HepG2 (cell line): ENCODE results near the gene LMAN2. TPM values are rescaled to one million over a fixed set of nuclear protein-coding genes. Genes with fewer than 3 reads are reported as not detected.

Experiments
- CSRNP2 ChIP-seq: sonication (generic); formaldehyde crosslinking; conservative IDR thresholded peaks from 2 replicates; pipeline ENCODE4 v1.8.0; 2022; ENCODE audit warnings: low read depth, missing genetic modification reagents
- DPF2 ChIP-seq: sonication (generic); formaldehyde crosslinking; IDR thresholded peaks from 2 replicates; pipeline ENCODE4 v1.4.0; 2020; ENCODE audit warnings: mild to moderate bottlenecking, low read depth, missing genetic modification reagents, borderline replicate concordance
- FOXJ3 ChIP-seq: sonication (generic); formaldehyde crosslinking; IDR thresholded peaks from 2 replicates; pipeline ENCODE4 v1.4.0; 2020; ENCODE audit warnings: missing genetic modification reagents, mild to moderate bottlenecking, borderline replicate concordance
- GTF3A ChIP-seq: sonication (generic); formaldehyde crosslinking; conservative IDR thresholded peaks from 2 replicates; pipeline ENCODE4 v1.4.0; 2020; ENCODE audit warnings: mild to moderate bottlenecking, missing genetic modification reagents
- HMGXB4 ChIP-seq, 2 experiments: sonication (generic) in 1 of 2; formaldehyde crosslinking in 1 of 2; IDR thresholded peaks; 2 replicates each; pipeline versions ENCODE4 v1.4.0 to v1.6.1; 2018 to 2020; ENCODE audit warnings: missing genetic modification reagents in 2 of 2, borderline replicate concordance in 1 of 2, low read depth in 1 of 2, mild to moderate bottlenecking in 1 of 2, missing biosample characterization in 1 of 2
- HNRNPH1 ChIP-seq: fragments of 200-400 bp; formaldehyde crosslinking; optimal IDR thresholded peaks from 2 replicates; pipeline ENCODE3; 2017; ENCODE audit warnings: mild to moderate bottlenecking, low read depth, low read length
- ISX ChIP-seq: sonication (generic); formaldehyde crosslinking; conservative IDR thresholded peaks from 2 replicates; pipeline ENCODE4 v1.5.0; 2020; ENCODE audit warnings: missing genetic modification reagents
- JUNB ChIP-seq: sonication (generic); formaldehyde crosslinking; IDR thresholded peaks from 2 replicates; pipeline ENCODE4 v1.8.0; 2022; ENCODE audit warnings: missing genetic modification reagents, mild to moderate bottlenecking, borderline replicate concordance
- KMT2B ChIP-seq: IDR thresholded peaks from 2 replicates; pipeline ENCODE4 v1.6.1; 2016; ENCODE audit warnings: missing genetic modification reagents, missing compliant biosample characterization
- NFATC3 ChIP-seq: sonication (generic); formaldehyde crosslinking; IDR thresholded peaks from 2 replicates; pipeline ENCODE4 v1.5.1; 2020; ENCODE audit warnings: mild to moderate bottlenecking, missing genetic modification reagents
- ZNF160 ChIP-seq: sonication (generic); formaldehyde crosslinking; IDR thresholded peaks from 2 replicates; pipeline ENCODE4 v1.8.0; 2022; ENCODE audit warnings: mild to moderate bottlenecking, inconsistent platforms, missing genetic modification reagents
- ZNF33B ChIP-seq: sonication (generic); formaldehyde crosslinking; IDR thresholded peaks from 2 replicates; pipeline ENCODE4 v1.5.1; 2020; ENCODE audit warnings: mild to moderate bottlenecking, missing genetic modification reagents
- ZNF598 ChIP-seq: sonication (generic); formaldehyde crosslinking; IDR thresholded peaks from 2 replicates; pipeline ENCODE4 v1.5.1; 2020; ENCODE audit warnings: mild to moderate bottlenecking, missing genetic modification reagents, borderline replicate concordance
- ZNF724P ChIP-seq: sonication (generic); formaldehyde crosslinking; IDR thresholded peaks from 2 replicates; pipeline ENCODE4 v1.8.0; 2022; ENCODE audit warnings: missing genetic modification reagents, borderline replicate concordance
- ZNF746 ChIP-seq: sonication (generic); formaldehyde crosslinking; IDR thresholded peaks from 2 replicates; pipeline ENCODE4 v1.8.0; 2022; ENCODE audit warnings: mild to moderate bottlenecking, missing genetic modification reagents
- ZNF792 ChIP-seq: IDR thresholded peaks from 2 replicates; pipeline ENCODE4 v1.6.1; 2016
- polyA plus RNA-seq, 8 experiments: library from polyadenylated mRNA; depleted of rRNA in 3 of 8; stranded (reverse) in 7 of 8; unstranded in 1 of 8; fragments of >200 nt; fragmentation: Illumina TruSeq in 4 of 8; extraction: Trizol in 4 of 8; gene quantifications; 2 replicates each; pipeline versions ENCODE4 v1.2.1 to v1.2.3, GENCODE V29; 2011 to 2016; ENCODE audit warnings: low read depth in 4 of 8, missing spikeins in 1 of 8, mixed read lengths in 1 of 8; ENCODE audit not compliant: insufficient read depth in 1 of 8
- total RNA-seq, 5 experiments: library from RNA; depleted of rRNA; stranded (reverse); fragments of >200 nt; fragmentation: Illumina TruSeq; extraction: Trizol; gene quantifications; 2 replicates each; pipeline ENCODE4 v1.2.3, GENCODE V29; 2016; ENCODE audit warnings: low read depth in 1 of 5
- TF ChIP-seq, protein P1 (sequence below): IDR thresholded peaks from 2 replicates; pipeline ENCODE4 v1.6.1; 2016; ENCODE audit warnings: low read depth, missing genetic modification reagents, missing compliant biosample characterization
- TF ChIP-seq, protein P2 (sequence below): sonication (generic); formaldehyde crosslinking; conservative IDR thresholded peaks from 2 replicates; pipeline ENCODE4 v1.8.0; 2022; ENCODE audit warnings: mild to moderate bottlenecking, moderate library complexity, missing genetic modification reagents

The LMAN2 gene
- total and polyA plus RNA-seq, 2 of the 13 experiments (the other 11 are each of a cell fraction or from before 2014, with no cell fraction given), result 191 to 197 TPM

- no peak for TF ChIP-seq CSRNP2 (CRISPR knock-in tag)
- no peak for TF ChIP-seq ZNF792 (CRISPR knock-in tag)
- TF ChIP-seq, protein P1, sequence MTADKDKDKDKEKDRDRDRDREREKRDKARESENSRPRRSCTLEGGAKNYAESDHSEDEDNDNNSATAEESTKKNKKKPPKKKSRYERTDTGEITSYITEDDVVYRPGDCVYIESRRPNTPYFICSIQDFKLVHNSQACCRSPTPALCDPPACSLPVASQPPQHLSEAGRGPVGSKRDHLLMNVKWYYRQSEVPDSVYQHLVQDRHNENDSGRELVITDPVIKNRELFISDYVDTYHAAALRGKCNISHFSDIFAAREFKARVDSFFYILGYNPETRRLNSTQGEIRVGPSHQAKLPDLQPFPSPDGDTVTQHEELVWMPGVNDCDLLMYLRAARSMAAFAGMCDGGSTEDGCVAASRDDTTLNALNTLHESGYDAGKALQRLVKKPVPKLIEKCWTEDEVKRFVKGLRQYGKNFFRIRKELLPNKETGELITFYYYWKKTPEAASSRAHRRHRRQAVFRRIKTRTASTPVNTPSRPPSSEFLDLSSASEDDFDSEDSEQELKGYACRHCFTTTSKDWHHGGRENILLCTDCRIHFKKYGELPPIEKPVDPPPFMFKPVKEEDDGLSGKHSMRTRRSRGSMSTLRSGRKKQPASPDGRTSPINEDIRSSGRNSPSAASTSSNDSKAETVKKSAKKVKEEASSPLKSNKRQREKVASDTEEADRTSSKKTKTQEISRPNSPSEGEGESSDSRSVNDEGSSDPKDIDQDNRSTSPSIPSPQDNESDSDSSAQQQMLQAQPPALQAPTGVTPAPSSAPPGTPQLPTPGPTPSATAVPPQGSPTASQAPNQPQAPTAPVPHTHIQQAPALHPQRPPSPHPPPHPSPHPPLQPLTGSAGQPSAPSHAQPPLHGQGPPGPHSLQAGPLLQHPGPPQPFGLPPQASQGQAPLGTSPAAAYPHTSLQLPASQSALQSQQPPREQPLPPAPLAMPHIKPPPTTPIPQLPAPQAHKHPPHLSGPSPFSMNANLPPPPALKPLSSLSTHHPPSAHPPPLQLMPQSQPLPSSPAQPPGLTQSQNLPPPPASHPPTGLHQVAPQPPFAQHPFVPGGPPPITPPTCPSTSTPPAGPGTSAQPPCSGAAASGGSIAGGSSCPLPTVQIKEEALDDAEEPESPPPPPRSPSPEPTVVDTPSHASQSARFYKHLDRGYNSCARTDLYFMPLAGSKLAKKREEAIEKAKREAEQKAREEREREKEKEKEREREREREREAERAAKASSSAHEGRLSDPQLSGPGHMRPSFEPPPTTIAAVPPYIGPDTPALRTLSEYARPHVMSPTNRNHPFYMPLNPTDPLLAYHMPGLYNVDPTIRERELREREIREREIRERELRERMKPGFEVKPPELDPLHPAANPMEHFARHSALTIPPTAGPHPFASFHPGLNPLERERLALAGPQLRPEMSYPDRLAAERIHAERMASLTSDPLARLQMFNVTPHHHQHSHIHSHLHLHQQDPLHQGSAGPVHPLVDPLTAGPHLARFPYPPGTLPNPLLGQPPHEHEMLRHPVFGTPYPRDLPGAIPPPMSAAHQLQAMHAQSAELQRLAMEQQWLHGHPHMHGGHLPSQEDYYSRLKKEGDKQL (CRISPR knock-in tag), result no peak
- no peak for TF ChIP-seq ZNF160 (CRISPR knock-in tag)
- no peak for TF ChIP-seq GTF3A (CRISPR knock-in tag)
- TF ChIP-seq JUNB (CRISPR knock-in tag), result no peak
- TF ChIP-seq HNRNPH1, result no peak
- no peak for TF ChIP-seq KMT2B (CRISPR knock-in tag)
- no peak for TF ChIP-seq DPF2 (CRISPR knock-in tag)
- TF ChIP-seq NFATC3 (CRISPR knock-in tag), result no peak
- no peak for TF ChIP-seq ZNF746 (CRISPR knock-in tag)
- no peak for TF ChIP-seq ZNF33B (CRISPR knock-in tag)
- TF ChIP-seq ZNF598 (CRISPR knock-in tag), result no peak
- TF ChIP-seq, protein P2, sequence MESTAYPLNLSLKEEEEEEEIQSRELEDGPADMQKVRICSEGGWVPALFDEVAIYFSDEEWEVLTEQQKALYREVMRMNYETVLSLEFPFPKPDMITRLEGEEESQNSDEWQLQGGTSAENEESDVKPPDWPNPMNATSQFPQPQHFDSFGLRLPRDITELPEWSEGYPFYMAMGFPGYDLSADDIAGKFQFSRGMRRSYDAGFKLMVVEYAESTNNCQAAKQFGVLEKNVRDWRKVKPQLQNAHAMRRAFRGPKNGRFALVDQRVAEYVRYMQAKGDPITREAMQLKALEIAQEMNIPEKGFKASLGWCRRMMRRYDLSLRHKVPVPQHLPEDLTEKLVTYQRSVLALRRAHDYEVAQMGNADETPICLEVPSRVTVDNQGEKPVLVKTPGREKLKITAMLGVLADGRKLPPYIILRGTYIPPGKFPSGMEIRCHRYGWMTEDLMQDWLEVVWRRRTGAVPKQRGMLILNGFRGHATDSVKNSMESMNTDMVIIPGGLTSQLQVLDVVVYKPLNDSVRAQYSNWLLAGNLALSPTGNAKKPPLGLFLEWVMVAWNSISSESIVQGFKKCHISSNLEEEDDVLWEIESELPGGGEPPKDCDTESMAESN (CRISPR knock-in tag), result peak; percentile 100
- no peak for TF ChIP-seq ISX (CRISPR knock-in tag)
- TF ChIP-seq HMGXB4 (CRISPR knock-in tag; IDR thresholded peaks at IDR 0.05; ENCODE audit: borderline replicate concordance in 1 of 2, low read depth in 1 of 2), result peak; percentile 81 to 89
- 0 out of 2 replicates have a peak, but pooled peaks have one; percentile 27 for TF ChIP-seq ZNF724P (CRISPR knock-in tag)
- TF ChIP-seq FOXJ3 (CRISPR knock-in tag), result no peak
These were observed 41.9 kb downstream of the LMAN2 start (continued) for GRCh38 chr5:177309351-177310191.
